H9 (cell line): Measurements from ENCODE around the gene ITGB1BP1. TPM values are rescaled to one million over a fixed set of nuclear protein-coding genes. Genes with fewer than 3 reads are reported as not detected.

Source experiments
- DNase-seq: peaks from one replicate; pipeline ENCODE4 v3.0.0-alpha.2; 2017
- H2AFZ ChIP-seq: one replicate; pipeline ENCODE4 v1.6.1; 2013; ENCODE audit warnings: mild to moderate bottlenecking, low read length, control low read depth, moderate library complexity
- H2AK5ac ChIP-seq: 2 replicates; pipeline ENCODE4 v1.6.1; 2013; ENCODE audit warnings: low read length, control low read depth, mixed read lengths; ENCODE audit not compliant: insufficient read length
- H2BK120ac ChIP-seq: one replicate; pipeline ENCODE4 v1.6.1; 2013; ENCODE audit warnings: low read depth, mild to moderate bottlenecking, low read length, control low read depth, inconsistent platforms; ENCODE audit not compliant: poor library complexity, severe bottlenecking
- H2BK12ac ChIP-seq: 2 replicates; pipeline ENCODE4 v1.6.1; 2013; ENCODE audit warnings: low read length, control low read depth, mixed read lengths, low read depth; ENCODE audit not compliant: insufficient read length
- H2BK15ac ChIP-seq: 2 replicates; pipeline ENCODE4 v1.6.1; 2013; ENCODE audit warnings: low read depth, low read length, control low read depth
- H2BK20ac ChIP-seq: one replicate; pipeline ENCODE4 v1.6.1; 2013; ENCODE audit warnings: low read depth, mild to moderate bottlenecking, low read length, control low read depth, inconsistent platforms; ENCODE audit not compliant: poor library complexity, severe bottlenecking
- H2BK5ac ChIP-seq: 2 replicates; pipeline ENCODE4 v1.6.1; 2013; ENCODE audit warnings: low read length, control low read depth, mixed read lengths; ENCODE audit not compliant: insufficient read length
- H3K14ac ChIP-seq: 2 replicates; pipeline ENCODE4 v1.6.1; 2013; ENCODE audit warnings: low read length, control low read depth; ENCODE audit not compliant: insufficient read depth
- H3K18ac ChIP-seq: 2 replicates; pipeline ENCODE4 v1.6.1; 2013; ENCODE audit warnings: low read depth, mild to moderate bottlenecking, mixed read lengths, low read length, control low read depth; ENCODE audit not compliant: insufficient read length
- H3K23ac ChIP-seq: 2 replicates; pipeline ENCODE4 v1.6.1; 2013; ENCODE audit warnings: low read length, control low read depth, mixed read lengths, low read depth; ENCODE audit not compliant: insufficient read length
- H3K23me2 ChIP-seq: 2 replicates; pipeline ENCODE4 v1.6.1; 2013; ENCODE audit warnings: low read depth, mild to moderate bottlenecking, mixed read lengths, low read length, control low read depth; ENCODE audit not compliant: insufficient read length, poor library complexity, severe bottlenecking
- H3K27ac ChIP-seq: 2 replicates; pipeline ENCODE4 v1.5.1; 2013; ENCODE audit warnings: low read length, control low read depth, mixed read lengths, low read depth; ENCODE audit not compliant: insufficient read length
- H3K27me3 ChIP-seq: 2 replicates; pipeline ENCODE4 v1.6.1; 2013; ENCODE audit warnings: low read length, control low read depth, inconsistent platforms; ENCODE audit not compliant: insufficient read depth
- H3K4ac ChIP-seq: 2 replicates; pipeline ENCODE4 v1.6.1; 2013; ENCODE audit warnings: low read depth, mild to moderate bottlenecking, control low read depth, inconsistent platforms, low read length, moderate library complexity
- H3K4me1 ChIP-seq: 2 replicates; pipeline ENCODE4 v1.6.1; 2013; ENCODE audit warnings: low read length, control low read depth, inconsistent platforms; ENCODE audit not compliant: insufficient read depth
- H3K4me2 ChIP-seq: 2 replicates; pipeline ENCODE4 v1.6.1; 2013; ENCODE audit warnings: low read length, control low read depth, mixed read lengths; ENCODE audit not compliant: insufficient read length, insufficient read depth
- H3K56ac ChIP-seq: 2 replicates; pipeline ENCODE4 v1.6.1; 2013; ENCODE audit warnings: low read depth, mild to moderate bottlenecking, mixed read lengths, low read length, control low read depth; ENCODE audit not compliant: insufficient read length
- H3K79me1 ChIP-seq: 2 replicates; pipeline ENCODE4 v1.6.1; 2013; ENCODE audit warnings: low read depth, mild to moderate bottlenecking, moderate library complexity, low read length, control low read depth, inconsistent platforms; ENCODE audit not compliant: insufficient read depth, poor library complexity, severe bottlenecking
- H3K79me2 ChIP-seq: 2 replicates; pipeline ENCODE4 v1.6.1; 2013; ENCODE audit warnings: low read length, control low read depth, inconsistent platforms; ENCODE audit not compliant: insufficient read depth
- H3K9ac ChIP-seq: 2 replicates; pipeline ENCODE4 v1.6.1; 2013; ENCODE audit warnings: low read length, control low read depth, mixed read lengths; ENCODE audit not compliant: insufficient read length; ENCODE audit errors: extremely low read depth
- H3K9me3 ChIP-seq: one replicate; pipeline ENCODE4 v1.6.1; 2013; ENCODE audit warnings: low read depth, low read length, inconsistent platforms; ENCODE audit not compliant: control insufficient read depth
- H3T11ph ChIP-seq: one replicate; pipeline ENCODE4 v1.6.1; 2013; ENCODE audit warnings: mild to moderate bottlenecking, low read length, control low read depth, inconsistent platforms
- H4K20me1 ChIP-seq: one replicate; pipeline ENCODE4 v1.6.1; 2013; ENCODE audit not compliant: control insufficient read depth, insufficient read length, insufficient read depth
- H4K5ac ChIP-seq: 2 replicates; pipeline ENCODE4 v1.6.1; 2013; ENCODE audit warnings: low read depth, mild to moderate bottlenecking, mixed read lengths, low read length, control low read depth; ENCODE audit not compliant: insufficient read length
- H4K8ac ChIP-seq: replicated peaks from 2 replicates; pipeline ENCODE4 v1.6.1; 2013; ENCODE audit warnings: low read length, control low read depth, mixed read lengths, low read depth; ENCODE audit not compliant: insufficient read length
- H4K91ac ChIP-seq: 2 replicates; pipeline ENCODE4 v1.6.1; 2013; ENCODE audit warnings: low read depth, mild to moderate bottlenecking, moderate library complexity, mixed read lengths, low read length, control low read depth; ENCODE audit not compliant: insufficient read length
- H3K27ac Mint-ChIP-seq, 3 experiments: 2 replicates in 2 of 3; 3 replicates in 1 of 3; pipeline ENCODE4 v1.8.0; 2020 to 2021; ENCODE audit warnings: mixed read lengths in 3 of 3, mild to moderate bottlenecking in 1 of 3, moderate library complexity in 1 of 3
- H3K27me3 Mint-ChIP-seq: 2 replicates; pipeline ENCODE4 v1.8.0; 2021; ENCODE audit warnings: low read depth, mild to moderate bottlenecking, moderate library complexity, mixed read lengths
- H3K36me3 Mint-ChIP-seq, 3 experiments: 2 replicates in 2 of 3; 3 replicates in 1 of 3; pipeline ENCODE4 v1.8.0; 2020 to 2021; ENCODE audit warnings: low read depth in 3 of 3, mixed read lengths in 3 of 3; ENCODE audit not compliant: insufficient read depth in 1 of 3
- H3K4me1 Mint-ChIP-seq, 2 experiments: 2 replicates each; pipeline ENCODE4 v1.8.0; 2020; ENCODE audit warnings: mixed read lengths in 2 of 2
- H3K4me3 Mint-ChIP-seq, 2 experiments: 2 replicates in 1 of 2; 3 replicates in 1 of 2; pipeline ENCODE4 v1.8.0; 2020 to 2021; ENCODE audit warnings: mild to moderate bottlenecking in 2 of 2, mixed read lengths in 2 of 2, moderate library complexity in 1 of 2
- H3K9me3 Mint-ChIP-seq, 2 experiments: 2 replicates in 1 of 2; 3 replicates in 1 of 2; pipeline ENCODE4 v1.8.0; 2020; ENCODE audit warnings: mild to moderate bottlenecking in 2 of 2, mixed read lengths in 2 of 2, moderate library complexity in 1 of 2
- CTCF ChIP-seq: fragments of 200-600 bp; sonication (generic); conservative IDR thresholded peaks from 3 replicates; pipeline ENCODE4 v1.8.0; 2021; ENCODE audit warnings: antibody characterized with exemption, mild to moderate bottlenecking
- WGBS: extraction: QIAGEN DNeasy Blood & Tissue Kit; methylation state at CpG from one replicate; pipeline ENCODE4 v1.1.7; 2013; ENCODE audit warnings: missing lambda C conversion rate, low lambda C conversion rate, mixed read lengths; ENCODE audit not compliant: insufficient read length; ENCODE audit errors: extremely low coverage; 5-methylcytosine and 5-hydroxymethylcytosine counted together
- total RNA-seq: library from RNA; stranded (reverse); gene quantifications from 2 replicates; pipeline ENCODE4 v1.2.1, GENCODE V29; 2021

ITGB1BP1 gene
- total RNA-seq, 1 experiment from 2014 or later: 38.7 TPM

DNA sequence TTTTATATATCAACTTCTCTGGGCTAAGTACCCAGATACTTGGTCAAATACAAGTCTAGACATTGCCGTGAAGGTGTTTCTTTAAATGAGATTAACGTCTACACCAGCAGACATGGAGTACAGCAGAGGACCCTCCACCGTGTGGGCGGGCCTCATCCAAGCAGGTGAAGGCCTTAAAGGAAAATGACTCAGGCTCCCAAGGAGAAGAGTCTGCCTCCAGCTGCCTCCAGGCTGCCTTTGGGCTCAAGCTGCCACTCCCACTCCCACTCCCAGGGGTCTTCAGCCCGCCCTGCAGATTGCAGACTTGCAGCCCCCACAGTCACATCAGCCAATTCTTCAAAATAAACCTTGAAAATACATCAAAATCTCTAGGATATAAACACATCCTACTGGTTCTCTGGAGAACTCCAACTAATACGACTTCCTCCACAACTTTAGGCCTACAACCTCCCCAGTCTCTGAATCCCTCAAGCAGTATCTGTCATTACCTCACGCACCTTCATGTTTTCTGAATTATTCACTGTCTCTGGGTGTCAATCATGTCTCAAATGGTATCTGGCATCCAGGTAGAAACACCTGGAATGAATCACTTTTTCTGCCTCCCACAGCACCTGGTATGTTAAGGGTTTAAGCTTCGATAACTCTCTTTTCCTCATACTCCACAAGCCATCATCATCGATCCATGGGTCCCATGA, 6.9 kb downstream of the ITGB1BP1 start:
- Mint-ChIP-seq H3K9me3 (no peaks in the 10 kb centered on the region), H3K36me3 (peaks cover 0 to 8% (median 6%) of the 10 kb centered on the region in 3 experiments; a peak in 6 of 7 replicates), H3K4me1 (no peaks in the 10 kb centered on the region), H3K27me3 (no peaks in the 10 kb centered on the region), H3K27ac (no peak overlapping the region; a peak in 1 of 7 replicates), H3K4me3 (no peak overlapping the region)
- Histone ChIP-seq H3K4me2 (no peak overlapping the region), H3K27me3 (no peaks in the 10 kb centered on the region), H3K14ac (no peak overlapping the region; the same call in 1 of the 2 replicates), H2BK5ac (no peak overlapping the region), H3K4me1 (no peaks in the 10 kb centered on the region), H2AFZ (no peak overlapping the region), H2BK15ac (no peak overlapping the region), H3K79me2 (no peaks in the 10 kb centered on the region), H3K27ac (no peak overlapping the region), H2AK5ac (no peak overlapping the region), H2BK120ac (no peak overlapping the region), H3T11ph (no peak overlapping the region), H3K18ac (no peak overlapping the region), H3K23ac (no peak overlapping the region), H4K8ac (no peak overlapping the region), H3K56ac (no peak overlapping the region), H2BK12ac (no peak overlapping the region), H4K20me1 (no peaks in the 10 kb centered on the region), H3K9ac (no peak overlapping the region), H3K4ac (no peak overlapping the region), H3K79me1 (no peaks in the 10 kb centered on the region), H4K5ac (no peak overlapping the region), H4K91ac (no peak overlapping the region), H3K9me3 (no peaks in the 10 kb centered on the region), H2BK20ac (no peak overlapping the region), H3K23me2 (no peaks in the 10 kb centered on the region)
- TF ChIP-seq CTCF: no peak
- no CpG with 5 or more reads among the region's 9 CpGs for WGBS
- no peak for DNase-seq
